ENCODE results near the gene TCERG1. TPM values are rescaled to one million over a fixed set of nuclear protein-coding genes. Genes with fewer than 3 reads are reported as not detected.

TCERG1 gene
- total RNA-seq, 1 experiment from 2014 or later, result 83.5 TPM

GRCh38 chr5:146490089-146490843 lies 43.1 kb downstream of the TCERG1 start (continued):
- TF ChIP-seq, protein P1, sequence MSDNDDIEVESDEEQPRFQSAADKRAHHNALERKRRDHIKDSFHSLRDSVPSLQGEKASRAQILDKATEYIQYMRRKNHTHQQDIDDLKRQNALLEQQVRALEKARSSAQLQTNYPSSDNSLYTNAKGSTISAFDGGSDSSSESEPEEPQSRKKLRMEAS (IDR thresholded peaks at IDR 0.05), result no peak
- no peak for TF ChIP-seq SIN3A (IDR thresholded peaks at IDR 0.05; ENCODE audit: low read depth)

DNA sequence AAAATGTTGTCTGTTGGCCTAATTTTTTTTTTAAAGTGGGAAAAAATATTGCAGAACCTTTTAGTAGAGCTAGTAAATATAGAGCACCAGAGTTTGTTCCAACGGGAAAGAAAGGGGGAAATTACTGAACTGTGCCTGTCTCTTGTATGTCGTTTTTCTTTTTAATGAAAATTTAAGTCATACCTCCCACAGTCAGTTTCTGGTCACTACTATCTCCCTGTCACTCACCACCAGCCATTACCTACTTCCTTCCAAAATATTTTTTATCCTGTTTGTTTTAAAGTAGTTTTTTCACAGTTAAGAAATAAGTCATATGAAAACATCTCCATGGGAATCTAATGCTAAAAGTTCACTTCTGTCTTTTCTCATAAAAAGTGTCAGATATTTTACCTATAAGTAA lies 47.5 kb downstream of the TCERG1 start:
- RAD21 ChIA-PET (ENCODE audit: low non-redundant PET in 1 of 2, low total read pairs in 2 of 2, uncharacterized antibody in 2 of 2, unreplicated experiment in 2 of 2), result no interaction called here
- Histone ChIP-seq H3K36me3 (ENCODE audit: control insufficient read depth in 1 of 2, insufficient read depth in 2 of 2, low read length in 2 of 2) (peaks cover 14 to 24% of the 10 kb centered on the region in 2 experiments), H3K4me3 (replicated peaks in 1 of 2; ENCODE audit: low read depth in 1 of 2, low read length in 2 of 2) (no peak overlapping the region), H3K27me3 (ENCODE audit: insufficient read depth, low read length) (no peaks in the 10 kb centered on the region), H4K20me1 (ENCODE audit: insufficient read depth) (peaks cover 12% of the 10 kb centered on the region), H3K9ac (ENCODE audit: low read length) (no peak overlapping the region), H3K27ac (ENCODE audit: low read depth, low read length) (no peak overlapping the region), H3K79me2 (ENCODE audit: insufficient read depth, low read length) (peaks cover 88% of the 10 kb centered on the region), H3K4me2 (ENCODE audit: low read length) (no peak overlapping the region), H3K9me3 (ENCODE audit: control insufficient read depth in 1 of 2, insufficient read depth in 1 of 2, low read depth in 1 of 2, low read length in 2 of 2) (no peaks in the 10 kb centered on the region), H3K9me2 (ENCODE audit: insufficient read depth) (no peaks in the 10 kb centered on the region), H3K4me1 (ENCODE audit: control insufficient read depth in 1 of 2, insufficient read depth in 2 of 2, low read length in 2 of 2) (no peaks in the 10 kb centered on the region), H2AFZ (ENCODE audit: low read depth, low read length, poor library complexity, severe bottlenecking) (no peak overlapping the region)
- ATAC-seq (no peak), DNase-seq (ENCODE audit: low read depth, low spot score) (no peak)
- intact Hi-C loops (cut with micrococcal nuclease), result no loop called here
- BruUV-seq (replicated peaks), result no TSS peak
- POLR2A ChIA-PET, result no interaction called here
- CTCF ChIA-PET, result no interaction called here
- TF ChIP-seq EZH2 (IDR thresholded peaks at IDR 0.05), result no peak
- no peak for TF ChIP-seq RAD21 (IDR thresholded peaks at IDR 0.05; ENCODE audit: low read depth)
- no peak for TF ChIP-seq TCF7L2 (IDR thresholded peaks at IDR 0.05; ENCODE audit: borderline replicate concordance, extremely low read depth, insufficient read depth, insufficient read length)
- TF ChIP-seq FOSL1 (IDR thresholded peaks at IDR 0.05; ENCODE audit: low read depth), result no peak
- no peak for TF ChIP-seq ZBTB33 (IDR thresholded peaks at IDR 0.05; ENCODE audit: extremely low read depth, insufficient replicate concordance, low read length)
- no peak for TF ChIP-seq JUND (IDR thresholded peaks at IDR 0.05)
- TF ChIP-seq SP1 (IDR thresholded peaks at IDR 0.05; ENCODE audit: low read depth), result no peak
- no peak for TF ChIP-seq EZH2phosphoT487 (IDR thresholded peaks at IDR 0.05; ENCODE audit: borderline replicate concordance)
- TF ChIP-seq REST (IDR thresholded peaks at IDR 0.05; ENCODE audit: low read depth), result no peak
- TF ChIP-seq ZNF274 (IDR thresholded peaks at IDR 0.05; ENCODE audit: low read depth, low read length), result no peak
- no peak for TF ChIP-seq EGR1 (IDR thresholded peaks at IDR 0.05; ENCODE audit: low read depth)
- no peak for TF ChIP-seq YY1 (IDR thresholded peaks at IDR 0.05; ENCODE audit: extremely low read depth, insufficient replicate concordance, low read depth, low read length)
- TF ChIP-seq ELF1 (IDR thresholded peaks at IDR 0.05; ENCODE audit: borderline replicate concordance, low read depth), result no peak
- no peak for TF ChIP-seq SIN3A (IDR thresholded peaks at IDR 0.05; ENCODE audit: low read depth)

Data from HCT116 (cell line).